Measurements from ENCODE around the gene FMO4.
"Not testable (repeated sequence)": the region's sequence is repeated elsewhere in the genome, so short reads cannot be mapped to it uniquely, and the experiment has no call there.

Gene FMO4

GRCh38 chr1:171389171-171389570 lies 75.2 kb downstream of the FMO4 start:
- no peak for DNase-seq

GRCh38 chr1:171390740-171391139 lies 76.8 kb downstream of the FMO4 start:
- not testable (repeated sequence) for DNase-seq

All from anterior cingulate cortex (tissue), 58 donors.